HK-2 (cell line): ENCODE results near the gene AKAP6.
"Not testable (repeated sequence)": the region's sequence is repeated elsewhere in the genome, so short reads cannot be mapped to it uniquely, and the experiment has no call there.

ENCODE experiments used
- DNase-seq: peaks from one replicate; pipeline ENCODE4 v3.0.0-alpha.2; 2018; ENCODE audit not compliant: unreplicated experiment

AKAP6 gene

DNA sequence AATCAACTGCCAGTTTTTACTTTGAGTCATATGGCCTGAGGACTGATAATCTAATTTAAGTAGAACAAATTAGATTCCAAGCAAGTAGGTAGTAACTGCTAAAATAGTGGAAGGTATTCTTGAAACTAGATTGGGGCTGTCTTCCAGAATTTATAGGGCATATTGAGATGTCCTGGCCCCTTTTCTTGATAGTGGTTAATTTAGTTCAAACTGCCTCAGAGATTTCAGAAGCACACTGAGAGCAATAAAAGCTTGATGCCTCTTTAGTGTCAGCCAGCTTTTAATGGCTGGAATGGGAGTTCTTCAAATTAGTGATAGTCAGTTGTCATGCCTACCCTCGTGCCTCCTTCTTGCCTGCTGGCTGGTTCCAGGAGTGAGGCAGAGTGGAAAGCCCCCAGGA is 120.5 kb downstream of the AKAP6 start:
- no peak for DNase-seq

GRCh38 chr14:32450919-32451675 is 122.0 kb downstream of the AKAP6 start:
- DNase-seq, result no peak

DNA sequence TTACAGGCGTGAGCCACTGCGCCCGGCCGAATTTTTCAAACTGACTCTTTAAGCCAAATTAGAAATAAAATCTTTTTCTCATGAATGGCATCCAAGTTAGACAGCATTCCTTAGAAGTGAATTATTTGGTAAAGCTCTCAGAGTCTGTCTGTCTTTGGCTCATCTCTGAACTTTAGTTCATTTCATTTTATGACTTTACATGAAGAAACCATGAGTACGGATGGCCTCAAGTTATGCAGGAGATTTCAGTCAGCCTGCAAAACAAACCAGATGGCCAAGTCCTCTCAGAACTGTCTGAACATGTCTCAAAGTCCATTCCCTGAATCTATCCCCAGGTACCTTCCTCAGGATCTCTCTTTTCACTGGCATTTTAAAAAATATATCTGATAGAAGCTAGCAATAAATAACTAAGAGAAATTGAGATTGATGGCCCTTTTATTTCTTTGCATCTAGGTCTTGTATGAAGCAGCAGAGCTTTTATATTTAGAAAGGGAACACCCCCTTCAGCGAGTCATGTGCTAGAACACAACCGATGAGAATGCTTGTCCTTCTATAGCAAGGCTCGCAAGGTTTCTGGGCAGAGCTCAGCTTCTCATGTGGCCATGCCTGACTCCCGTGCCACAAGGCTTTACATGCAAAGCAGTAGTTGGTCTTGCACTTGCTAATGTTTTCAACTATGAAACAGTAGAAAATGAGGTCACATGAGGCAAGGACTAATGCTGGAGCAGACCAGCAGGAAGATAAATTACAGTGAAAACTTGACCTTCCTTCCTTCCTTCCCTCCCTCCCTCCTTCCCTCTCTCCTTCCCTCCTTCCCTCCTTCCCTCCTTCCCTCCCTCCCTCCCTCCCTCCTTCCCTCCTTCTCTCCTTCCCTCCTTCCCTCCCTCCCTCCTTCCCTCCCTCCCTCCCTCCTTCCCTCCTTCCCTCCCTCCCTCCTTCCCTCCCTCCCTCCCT is 125.0 kb downstream of the AKAP6 start:
- DNase-seq, result no peak

GRCh38 chr14:32457213-32457920 is 128.3 kb downstream of the AKAP6 start:
- no peak for DNase-seq

- no peak for DNase-seq
Observed at GRCh38 chr14:32458720-32459119, 129.6 kb downstream of the AKAP6 start.

GRCh38 chr14:32460267-32460666 is 131.2 kb downstream of the AKAP6 start:
- no peak for DNase-seq

DNA sequence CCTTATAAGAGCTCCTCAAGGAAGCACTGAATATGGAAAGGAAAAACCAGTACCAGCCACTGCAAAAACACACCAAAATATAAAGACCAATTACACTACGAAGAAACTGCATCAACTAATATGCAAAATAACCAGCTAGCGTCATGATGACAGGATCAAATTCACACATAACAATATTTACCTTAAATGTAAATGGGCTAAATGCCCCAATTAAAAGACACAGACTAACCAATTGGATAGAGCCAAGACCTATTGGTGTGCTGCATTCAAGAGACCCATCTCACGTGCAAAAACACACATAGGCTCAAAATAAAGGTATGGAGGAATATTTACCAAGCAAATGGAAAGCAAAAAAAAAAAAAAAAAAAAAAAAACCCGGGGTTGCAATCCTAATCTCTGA is 133.5 kb downstream of the AKAP6 start:
- not testable (repeated sequence) for DNase-seq

DNA sequence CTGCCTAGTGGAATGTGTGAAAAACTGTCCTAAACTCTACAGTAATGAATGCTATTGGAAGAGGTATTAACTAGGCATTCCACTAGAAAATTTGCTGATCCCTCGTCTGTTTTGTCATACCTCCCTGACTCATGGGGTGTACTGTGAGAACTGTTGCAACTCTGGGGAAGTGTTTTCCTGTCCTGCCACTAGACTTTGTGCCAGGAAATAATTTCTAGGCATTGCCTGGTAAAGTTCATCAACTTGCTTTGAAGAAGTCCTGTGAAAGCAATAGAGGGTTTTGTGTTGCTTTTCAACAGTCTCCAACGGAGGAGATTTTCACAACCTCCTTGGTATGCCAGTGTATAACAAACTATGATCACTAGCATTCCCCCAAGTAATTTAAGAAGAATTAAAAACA is 139.9 kb downstream of the AKAP6 start:
- DNase-seq, result no peak

DNA sequence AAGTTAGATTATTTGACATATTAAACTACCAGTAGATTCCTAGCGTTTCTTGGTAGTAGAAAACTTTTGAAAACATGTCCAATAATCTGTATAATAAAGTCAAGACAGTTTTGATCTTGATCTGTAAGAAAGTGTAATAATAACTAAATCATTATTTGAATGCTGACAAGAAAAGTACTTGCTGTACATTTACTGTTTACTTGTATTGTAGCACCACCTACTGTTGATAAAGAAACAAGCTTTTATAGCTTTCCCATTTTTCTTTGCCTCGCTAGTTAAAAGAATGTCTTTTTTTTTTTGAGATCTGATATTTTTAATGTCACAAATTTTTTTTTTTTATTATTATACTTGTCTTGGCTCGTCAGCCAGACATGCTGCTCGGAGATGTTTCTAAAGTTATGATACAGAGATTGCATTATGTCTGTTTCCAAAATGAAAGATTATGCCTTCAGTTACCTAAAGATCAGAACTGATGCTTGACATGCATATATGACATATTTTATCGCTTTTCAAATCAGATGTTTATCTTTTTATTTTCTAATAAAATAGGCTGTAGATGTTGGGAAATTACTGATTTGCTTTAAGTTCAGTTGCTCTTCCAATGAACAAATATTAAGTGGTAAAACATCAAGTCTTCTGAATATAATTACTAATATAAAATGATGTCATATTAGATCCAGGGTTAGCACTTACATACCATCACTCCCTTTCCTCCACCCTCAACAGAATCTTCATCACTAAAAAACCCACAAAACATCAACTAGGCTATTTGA is 140.5 kb downstream of the AKAP6 start:
- DNase-seq, result no peak

- DNase-seq, result no peak
Observed at GRCh38 chr14:32470161-32470715, 141.1 kb downstream of the AKAP6 start.

DNA sequence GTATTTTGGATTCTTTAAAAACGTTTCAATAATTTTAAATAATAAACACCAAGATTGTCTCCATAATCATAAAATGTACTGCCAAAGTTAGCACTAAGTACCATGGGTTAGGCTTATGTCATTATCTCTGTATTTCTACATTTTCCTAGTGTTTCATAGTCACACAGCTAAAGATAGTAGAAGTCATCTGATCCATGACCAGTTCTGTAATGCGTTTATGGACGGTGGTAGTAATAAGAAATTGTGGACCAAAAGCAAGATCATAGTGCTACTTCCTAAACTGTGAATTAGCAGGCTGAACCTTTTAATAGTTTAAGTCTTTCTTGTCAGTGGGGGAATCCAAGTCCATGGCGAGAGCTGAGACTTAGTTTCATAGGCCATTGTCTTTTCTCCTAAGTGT is 142.1 kb downstream of the AKAP6 start:
- no peak for DNase-seq

GRCh38 chr14:32472076-32472475 is 143.0 kb downstream of the AKAP6 start:
- DNase-seq, result no peak

GRCh38 chr14:32472512-32473463 is 143.7 kb downstream of the AKAP6 start:
- DNase-seq, result no peak

DNA sequence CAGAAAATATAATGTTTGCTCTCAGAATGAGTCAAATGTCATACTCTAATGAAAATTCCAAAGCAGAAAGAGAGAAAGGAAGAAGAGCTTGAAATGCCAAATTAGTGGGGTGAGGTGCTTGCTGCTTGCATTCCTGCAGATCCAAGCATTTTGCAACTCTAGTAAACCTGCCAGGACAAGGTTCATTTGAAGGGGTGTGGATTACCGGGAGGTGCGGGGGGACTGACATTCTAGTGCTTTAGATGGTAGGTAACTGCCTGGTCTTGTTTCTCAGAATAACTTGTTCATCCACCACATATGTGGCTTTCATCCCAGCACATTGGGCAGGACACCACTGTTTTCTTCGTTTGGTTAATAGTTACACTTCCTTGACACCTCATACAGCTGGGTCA is 144.4 kb downstream of the AKAP6 start:
- DNase-seq, result peak; percentile 35

DNA sequence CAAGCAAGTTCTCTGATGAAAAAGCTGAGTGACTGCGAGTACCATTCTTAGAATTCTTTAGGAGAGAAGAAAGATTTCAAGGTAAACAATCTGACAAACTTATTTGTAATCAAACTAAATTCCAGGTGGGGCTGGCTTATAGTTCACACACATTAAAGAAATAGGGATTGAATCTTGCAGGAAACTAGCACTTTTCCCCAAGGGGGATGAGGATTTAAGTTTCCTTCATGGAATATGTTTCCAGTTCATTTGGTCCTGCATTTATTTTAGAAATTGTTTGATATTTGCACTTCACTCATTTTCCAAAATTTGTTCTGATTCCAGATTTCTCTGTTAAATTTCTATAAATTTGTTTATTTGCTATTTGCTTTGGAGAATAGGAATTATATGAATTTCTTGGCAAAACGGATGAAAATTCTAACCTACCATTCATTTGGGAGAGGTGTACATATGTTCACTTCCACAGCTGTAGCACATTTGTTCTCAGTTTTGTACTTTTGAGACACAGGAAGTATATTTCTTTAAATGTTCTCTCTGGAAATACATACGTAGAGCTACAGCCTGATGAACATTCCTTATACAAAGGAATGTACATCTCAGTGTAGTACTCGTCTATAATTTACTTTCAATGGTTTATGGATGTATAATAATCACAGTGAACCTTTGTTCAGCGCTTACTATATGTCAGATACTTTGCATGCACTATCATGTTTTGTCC is 145.5 kb downstream of the AKAP6 start:
- DNase-seq, result no peak

DNA sequence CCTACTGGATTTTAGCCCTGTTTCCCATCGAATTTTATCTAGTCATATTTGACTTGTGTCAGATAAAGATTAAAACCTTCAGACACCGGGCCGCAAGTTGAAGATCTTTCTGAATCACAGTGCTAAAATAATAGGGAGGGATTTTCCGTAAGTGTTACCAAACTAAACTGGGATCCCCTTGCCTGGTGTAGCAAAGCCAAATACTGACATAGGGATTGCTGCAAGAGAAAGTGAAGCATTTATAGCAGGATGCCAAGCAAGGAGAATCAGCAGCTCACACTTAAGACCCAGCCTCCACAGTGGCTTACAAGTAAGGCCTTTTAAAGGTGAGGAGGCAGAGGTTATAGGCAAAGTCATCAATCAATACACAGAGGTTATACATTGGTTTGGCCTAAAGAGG is 147.4 kb downstream of the AKAP6 start:
- DNase-seq, result no peak

GRCh38 chr14:32477396-32477795 is 148.3 kb downstream of the AKAP6 start:
- no peak for DNase-seq

GRCh38 chr14:32478050-32478449 is 149.0 kb downstream of the AKAP6 start:
- no peak for DNase-seq

DNA sequence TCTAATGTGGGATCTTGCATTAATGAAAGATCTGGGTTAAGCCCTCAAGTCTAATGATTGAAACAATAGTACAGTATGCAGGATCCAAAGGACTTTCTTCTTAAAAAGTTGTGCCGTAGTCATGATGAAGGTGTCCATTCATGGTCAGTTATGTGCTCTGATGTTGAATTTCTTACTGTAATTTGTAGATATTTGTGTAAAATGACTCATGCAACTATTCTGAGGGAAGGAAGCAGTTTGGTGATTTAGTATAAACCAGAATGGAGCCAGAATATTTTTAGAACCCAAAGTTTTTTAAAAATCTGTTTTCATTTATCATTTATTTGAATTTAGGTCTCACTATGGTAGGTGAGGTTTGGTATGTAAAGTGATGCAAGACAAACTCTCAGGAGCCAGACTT is 151.2 kb downstream of the AKAP6 start:
- DNase-seq, result no peak
